SK-N-SH (cell line): Measurements from ENCODE around the gene PLK2. TPM values are rescaled to one million over a fixed set of nuclear protein-coding genes. Genes with fewer than 3 reads are reported as not detected.

Source experiments
- CTCF ChIA-PET: fragments of 300-600, 350-600 bp; formaldehyde crosslinking; extraction: SDS; loops from one replicate; lab custom pipeline; 2021; lab: Yijun Ruan, JAX
- POLR2A ChIA-PET: fragments of 350-600 bp; sonication (Branson Sonifier 250); formaldehyde crosslinking; extraction: SDS; loops from one replicate; lab custom pipeline; 2020; ENCODE audit warnings: antibody characterized with exemption, inconsistent platforms; lab: Yijun Ruan, JAX
- DNase-seq: peaks from one replicate; pipeline ENCODE4 v3.0.0; 2012
- H2AFZ ChIP-seq: fragments of 200-600 bp; sonication (generic); 2 replicates; pipeline ENCODE4 v1.8.1; 2016; ENCODE audit warnings: antibody characterized with exemption, mild to moderate bottlenecking, low read depth
- H3F3A ChIP-seq: fragments of 200-600 bp; sonication (generic); replicated peaks from 2 replicates; pipeline ENCODE3; 2016; ENCODE audit warnings: antibody characterized with exemption, mild to moderate bottlenecking; ENCODE audit not compliant: insufficient read depth
- H3K27ac ChIP-seq, 2 experiments: fragments of 200-500 bp in 1 of 2; fragments of 200-600 bp in 1 of 2; sonication (Bioruptor generic) in 1 of 2; sonication (generic), shearing (Covaris generic) in 1 of 2; 2 replicates each; pipeline versions ENCODE4 v1.5.1 to v1.6.1; 2014 to 2016; ENCODE audit warnings: low read depth in 2 of 2, inconsistent platforms in 1 of 2, low read length in 1 of 2, mild to moderate bottlenecking in 1 of 2, mixed read lengths in 1 of 2
- H3K27me3 ChIP-seq: fragments of 200-600 bp; sonication (generic), shearing (Covaris generic); 2 replicates; pipeline ENCODE4 v1.6.1; 2016; ENCODE audit warnings: mixed run types; ENCODE audit not compliant: insufficient read depth
- H3K36me3 ChIP-seq, 2 experiments: fragments of 200-500 bp in 1 of 2; fragments of 200-600 bp in 1 of 2; sonication (Bioruptor generic) in 1 of 2; sonication (generic) in 1 of 2; replicated peaks in 1 of 2; 2 replicates each; pipeline versions ENCODE3 to v1.5.1; 2014 to 2016; ENCODE audit warnings: low read length in 1 of 2, mild to moderate bottlenecking in 1 of 2; ENCODE audit not compliant: insufficient read depth in 2 of 2, control insufficient read depth in 1 of 2
- H3K4me1 ChIP-seq, 2 experiments: fragments of 200-500 bp in 1 of 2; fragments of 200-600 bp in 1 of 2; sonication (Bioruptor generic) in 1 of 2; sonication (generic), shearing (Covaris generic) in 1 of 2; 2 replicates each; pipeline versions ENCODE4 v1.5.1 to v1.6.1; 2014 to 2016; ENCODE audit warnings: low read depth in 1 of 2, low read length in 1 of 2, mixed run types in 1 of 2; ENCODE audit not compliant: insufficient read depth in 2 of 2, control insufficient read depth in 1 of 2
- H3K4me2 ChIP-seq: fragments of 200-600 bp; sonication (generic), shearing (Covaris generic); 2 replicates; pipeline ENCODE4 v1.6.1; 2017; ENCODE audit warnings: mixed run types
- H3K4me3 ChIP-seq, 2 experiments: fragments of 200-500 bp in 1 of 2; fragments of 200-600 bp in 1 of 2; sonication (Bioruptor generic) in 1 of 2; sonication (generic), shearing (Covaris generic) in 1 of 2; 2 replicates each; pipeline versions ENCODE4 v1.5.1 to v1.8.1; 2014 to 2016; ENCODE audit warnings: low read depth in 2 of 2, inconsistent platforms in 1 of 2, low read length in 1 of 2, mild to moderate bottlenecking in 1 of 2, mixed read lengths in 1 of 2, moderate library complexity in 1 of 2
- H3K79me2 ChIP-seq: fragments of 200-600 bp; sonication (generic); 2 replicates; pipeline ENCODE4 v1.8.1; 2017; ENCODE audit warnings: mild to moderate bottlenecking; ENCODE audit not compliant: insufficient read depth
- H3K9ac ChIP-seq: fragments of 200-600 bp; sonication (generic); 2 replicates; pipeline ENCODE4 v1.6.1; 2017; ENCODE audit warnings: mixed run types
- H3K9me2 ChIP-seq: fragments of 200-600 bp; sonication (generic); 2 replicates; pipeline ENCODE4 v1.6.1; 2017; ENCODE audit warnings: mixed run types
- H3K9me3 ChIP-seq: fragments of 200-600 bp; sonication (generic); 2 replicates; pipeline ENCODE4 v1.6.1; 2017; ENCODE audit warnings: mixed run types, mild to moderate bottlenecking, moderate library complexity
- H4K20me1 ChIP-seq: fragments of 200-600 bp; sonication (generic); 2 replicates; pipeline ENCODE4 v1.6.1; 2017; ENCODE audit warnings: mild to moderate bottlenecking, mixed run types; ENCODE audit not compliant: insufficient read depth
- CHD2 ChIP-seq: fragments of 150-350 bp; IDR thresholded peaks from 2 replicates; pipeline ENCODE4 v1.6.1; 2018; ENCODE audit warnings: low read length; ENCODE audit not compliant: partially characterized antibody
- ELF1 ChIP-seq: IDR thresholded peaks from 2 replicates; pipeline ENCODE4 v1.4.0; 2012
- EZH2phosphoT487 ChIP-seq: fragments of 200-600 bp; sonication (generic); IDR thresholded peaks from 2 replicates; pipeline ENCODE4 v1.6.1; 2017; ENCODE audit warnings: low read depth, mixed run types, mild to moderate bottlenecking, antibody characterized with exemption, moderate library complexity, borderline replicate concordance
- IRF3 ChIP-seq: fragments of 150-350 bp; IDR thresholded peaks from 2 replicates; pipeline ENCODE4 v1.6.1; 2016; ENCODE audit warnings: mild to moderate bottlenecking, low read depth, low read length
- JUND ChIP-seq: IDR thresholded peaks from 2 replicates; pipeline ENCODE4 v1.4.0; 2012
- MXI1 ChIP-seq: IDR thresholded peaks from 2 replicates; pipeline ENCODE4 v1.6.1; 2012; ENCODE audit warnings: mild to moderate bottlenecking, low read depth, low read length, improper control_type of control experiment
- NFIC ChIP-seq: IDR thresholded peaks from 2 replicates; pipeline ENCODE4 v1.4.0; 2012; ENCODE audit warnings: borderline replicate concordance
- NRF1 ChIP-seq: IDR thresholded peaks from 2 replicates; pipeline ENCODE4 v1.6.1; 2012; ENCODE audit warnings: low read depth, mild to moderate bottlenecking, low read length
- POLR2AphosphoS5 ChIP-seq: IDR thresholded peaks from 2 replicates; pipeline ENCODE4 v1.6.1; 2012; ENCODE audit warnings: low read depth, low read length
- REST ChIP-seq: IDR thresholded peaks from 2 replicates; pipeline ENCODE4 v1.6.1; 2012; ENCODE audit warnings: mild to moderate bottlenecking, low read depth, low read length, moderate library complexity
- RXRA ChIP-seq: IDR thresholded peaks from 2 replicates; pipeline ENCODE4 v1.4.0; 2012; ENCODE audit warnings: low read depth, mild to moderate bottlenecking, borderline replicate concordance
- SIN3A ChIP-seq: IDR thresholded peaks from 2 replicates; pipeline ENCODE4 v1.6.1; 2012; ENCODE audit warnings: low read depth, mild to moderate bottlenecking, low read length, moderate library complexity, borderline replicate concordance
- SMC3 ChIP-seq: IDR thresholded peaks from 2 replicates; pipeline ENCODE4 v1.6.1; 2012; ENCODE audit warnings: low read depth, low read length, improper control_type of control experiment
- YY1 ChIP-seq: IDR thresholded peaks from 2 replicates; pipeline ENCODE4 v1.4.0; 2012; ENCODE audit warnings: low read depth, mild to moderate bottlenecking
- polyA plus RNA-seq, 3 experiments: library from polyadenylated mRNA; depleted of rRNA; stranded (reverse); fragments of >200 nt; gene quantifications; 2 replicates each; pipeline ENCODE4 v1.2.3, GENCODE V29; 2012
- TF ChIP-seq, protein P1 (sequence below): IDR thresholded peaks from 2 replicates; pipeline ENCODE4; 2012

Gene PLK2
- polyA plus RNA-seq, 1 of the 3 experiments (the other 2 are of a cell fraction): 157 TPM

DNA sequence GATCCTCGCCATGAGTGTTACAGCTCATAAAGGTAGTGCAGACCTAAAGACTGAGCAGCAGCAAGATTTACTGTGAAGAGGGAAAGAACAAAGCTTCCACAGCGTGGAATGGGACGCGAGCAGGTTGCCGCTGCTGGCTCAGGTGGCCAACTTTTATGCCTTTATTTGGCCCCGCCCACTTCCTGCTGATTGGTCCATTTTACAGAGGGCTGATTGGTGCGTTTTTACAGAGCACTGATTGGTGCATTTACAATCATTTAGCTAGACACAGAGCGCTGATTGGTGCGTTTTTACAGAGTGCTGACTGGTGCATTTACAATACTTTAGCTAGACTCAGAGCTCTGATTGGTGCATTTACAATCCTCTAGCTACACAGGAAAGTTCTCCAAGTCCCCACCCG is 13.9 kb downstream of the PLK2 start (continued):
- TF ChIP-seq IRF3: no peak
- no peak for TF ChIP-seq REST
- no peak for TF ChIP-seq NRF1

DNA sequence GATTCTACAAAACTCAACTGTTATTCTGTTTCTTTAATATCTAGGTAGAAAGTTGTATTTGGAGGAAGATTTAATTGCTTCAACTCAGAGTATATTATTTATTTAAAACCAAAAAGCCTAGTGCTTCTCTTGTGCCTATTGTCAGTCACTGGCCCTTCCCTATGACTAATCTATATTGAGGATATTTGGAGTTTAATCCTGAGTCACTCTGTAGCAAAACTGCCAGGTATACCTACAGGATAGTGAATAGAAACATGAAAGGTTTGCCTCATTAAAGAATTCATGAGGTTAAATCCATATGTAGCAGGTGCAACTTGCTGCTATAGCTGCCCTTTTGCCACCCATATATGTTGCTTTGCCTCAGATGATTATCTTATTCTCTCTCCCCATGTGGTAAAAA is 15.1 kb downstream of the PLK2 start:
- H3K79me2 ChIP-seq: no peaks in the 10 kb centered on the region
- no peaks in the 10 kb centered on the region for H3K36me3 ChIP-seq
- H3K9me3 ChIP-seq: no peaks in the 10 kb centered on the region
- ChIA-PET POLR2A (no interaction called here), CTCF (no interaction called here)
- peaks cover 4% of the 10 kb centered on the region for H3F3A ChIP-seq
- TF ChIP-seq SMC3: no peak
- TF ChIP-seq, protein P1, sequence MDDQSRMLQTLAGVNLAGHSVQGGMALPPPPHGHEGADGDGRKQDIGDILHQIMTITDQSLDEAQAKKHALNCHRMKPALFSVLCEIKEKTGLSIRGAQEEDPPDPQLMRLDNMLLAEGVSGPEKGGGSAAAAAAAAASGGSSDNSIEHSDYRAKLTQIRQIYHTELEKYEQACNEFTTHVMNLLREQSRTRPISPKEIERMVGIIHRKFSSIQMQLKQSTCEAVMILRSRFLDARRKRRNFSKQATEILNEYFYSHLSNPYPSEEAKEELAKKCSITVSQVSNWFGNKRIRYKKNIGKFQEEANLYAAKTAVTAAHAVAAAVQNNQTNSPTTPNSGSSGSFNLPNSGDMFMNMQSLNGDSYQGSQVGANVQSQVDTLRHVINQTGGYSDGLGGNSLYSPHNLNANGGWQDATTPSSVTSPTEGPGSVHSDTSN: no peak
- no peak for TF ChIP-seq SIN3A
- no peak for TF ChIP-seq JUND
- no peak for TF ChIP-seq MXI1
- no peak for TF ChIP-seq RXRA
- TF ChIP-seq EZH2phosphoT487: no peak
- TF ChIP-seq NFIC: no peak
- TF ChIP-seq YY1: no peak
- no peak for TF ChIP-seq CHD2
- TF ChIP-seq ELF1: no peak
- TF ChIP-seq REST: no peak
- TF ChIP-seq POLR2AphosphoS5: no peak
- no peaks in the 10 kb centered on the region for H3K4me1 ChIP-seq
- H4K20me1 ChIP-seq: no peaks in the 10 kb centered on the region
- no peak overlapping the region for H3K4me3 ChIP-seq
- no peaks in the 10 kb centered on the region for H3K27me3 ChIP-seq
- no peaks in the 10 kb centered on the region for H3K9me2 ChIP-seq
- no peak overlapping the region for H3K27ac ChIP-seq
- no peak overlapping the region for H3K4me2 ChIP-seq
- no peak overlapping the region for H2AFZ ChIP-seq
- H3K9ac ChIP-seq: no peak overlapping the region
- DNase-seq: no peak
